ENCODE data around the gene S1PR1. TPM values are rescaled to one million over a fixed set of nuclear protein-coding genes. Genes with fewer than 3 reads are reported as not detected.

The S1PR1 gene
- total and polyA plus RNA-seq, 2 of the 13 experiments (the other 11 are each of a cell fraction or from before 2014, with no cell fraction given) = not detected

DNA sequence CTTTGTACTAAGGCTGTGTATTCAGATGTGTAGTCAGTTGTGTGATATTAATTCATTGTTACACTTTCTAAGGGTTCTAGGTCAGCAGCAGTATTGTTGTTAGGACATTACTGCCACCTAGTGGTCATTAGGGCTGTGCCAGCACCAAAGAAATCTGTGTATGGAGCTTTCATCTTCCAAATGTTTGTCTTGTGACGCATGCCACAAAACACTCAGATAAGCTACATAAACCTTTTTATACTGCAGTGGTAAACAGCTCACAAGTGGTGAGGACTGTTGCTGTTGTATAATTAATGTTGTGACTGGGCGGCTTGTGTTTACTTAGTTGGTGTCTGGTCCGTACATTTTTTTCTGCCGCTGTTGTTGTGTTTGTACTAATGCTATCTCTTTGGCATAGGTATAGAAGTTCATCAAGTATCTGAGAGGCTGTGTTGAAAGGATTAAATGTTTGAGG lies 51.7 kb downstream of the S1PR1 start (continued):
- TF ChIP-seq PAXIP1 (CRISPR knock-in tag; conservative IDR thresholded peaks at IDR 0.05) (0 out of 2 replicates have a peak, but pooled peaks have one; percentile 33), HNRNPK (IDR thresholded peaks at IDR 0.05; ENCODE audit: low read depth, low read length, poor library complexity, severe bottlenecking) (no peak), NRL (CRISPR knock-in tag; IDR thresholded peaks at IDR 0.05; ENCODE audit: borderline replicate concordance) (no peak), SAP130 (CRISPR knock-in tag; IDR thresholded peaks at IDR 0.05; ENCODE audit: low read depth) (peak; percentile 49; the same call in 1 of the 2 replicates), MIER3 (CRISPR knock-in tag; IDR thresholded peaks at IDR 0.05; ENCODE audit: borderline replicate concordance) (0 out of 2 replicates have a peak, but pooled peaks have one; percentile 23), BRD4 (CRISPR knock-in tag; IDR thresholded peaks at IDR 0.05) (no peak), NFKB2 (CRISPR knock-in tag; IDR thresholded peaks at IDR 0.05; ENCODE audit: borderline replicate concordance) (no peak), ZNF17 (CRISPR knock-in tag; IDR thresholded peaks at IDR 0.05) (no peak), GATAD1 (CRISPR knock-in tag; IDR thresholded peaks at IDR 0.05) (0 out of 2 replicates have a peak, but pooled peaks have one; percentile 33), ZFP37 (CRISPR knock-in tag; IDR thresholded peaks at IDR 0.05; ENCODE audit: borderline replicate concordance) (no peak), FOXA3 (CRISPR knock-in tag; IDR thresholded peaks at IDR 0.05) (peak; percentile 85), DNMT3B (CRISPR knock-in tag; conservative IDR thresholded peaks at IDR 0.05) (0 out of 2 replicates have a peak, but pooled peaks have one; percentile 62), NFIC (IDR thresholded peaks at IDR 0.05; ENCODE audit: low read length) (no peak; the same call in 1 of the 2 replicates), ZKSCAN5 (CRISPR knock-in tag; IDR thresholded peaks at IDR 0.05) (no peak), ZNF549 (CRISPR knock-in tag; IDR thresholded peaks at IDR 0.05) (no peak), ZNF468 (CRISPR knock-in tag; IDR thresholded peaks at IDR 0.05) (no peak), ZNF614 (CRISPR knock-in tag; IDR thresholded peaks at IDR 0.05; ENCODE audit: borderline replicate concordance) (peak; percentile 21; the same call in 1 of the 2 replicates), GFI1 (CRISPR knock-in tag; IDR thresholded peaks at IDR 0.05; ENCODE audit: borderline replicate concordance) (peak; percentile 68; the same call in 1 of the 2 replicates), BHLHE40 (IDR thresholded peaks at IDR 0.05; ENCODE audit: low read length) (peak; percentile 40; the same call in 1 of the 2 replicates), HNF4A (CRISPR knock-in tag; IDR thresholded peaks at IDR 0.05) (0 out of 2 replicates have a peak, but pooled peaks have one; percentile 15)
- TF ChIP-seq, protein P1, sequence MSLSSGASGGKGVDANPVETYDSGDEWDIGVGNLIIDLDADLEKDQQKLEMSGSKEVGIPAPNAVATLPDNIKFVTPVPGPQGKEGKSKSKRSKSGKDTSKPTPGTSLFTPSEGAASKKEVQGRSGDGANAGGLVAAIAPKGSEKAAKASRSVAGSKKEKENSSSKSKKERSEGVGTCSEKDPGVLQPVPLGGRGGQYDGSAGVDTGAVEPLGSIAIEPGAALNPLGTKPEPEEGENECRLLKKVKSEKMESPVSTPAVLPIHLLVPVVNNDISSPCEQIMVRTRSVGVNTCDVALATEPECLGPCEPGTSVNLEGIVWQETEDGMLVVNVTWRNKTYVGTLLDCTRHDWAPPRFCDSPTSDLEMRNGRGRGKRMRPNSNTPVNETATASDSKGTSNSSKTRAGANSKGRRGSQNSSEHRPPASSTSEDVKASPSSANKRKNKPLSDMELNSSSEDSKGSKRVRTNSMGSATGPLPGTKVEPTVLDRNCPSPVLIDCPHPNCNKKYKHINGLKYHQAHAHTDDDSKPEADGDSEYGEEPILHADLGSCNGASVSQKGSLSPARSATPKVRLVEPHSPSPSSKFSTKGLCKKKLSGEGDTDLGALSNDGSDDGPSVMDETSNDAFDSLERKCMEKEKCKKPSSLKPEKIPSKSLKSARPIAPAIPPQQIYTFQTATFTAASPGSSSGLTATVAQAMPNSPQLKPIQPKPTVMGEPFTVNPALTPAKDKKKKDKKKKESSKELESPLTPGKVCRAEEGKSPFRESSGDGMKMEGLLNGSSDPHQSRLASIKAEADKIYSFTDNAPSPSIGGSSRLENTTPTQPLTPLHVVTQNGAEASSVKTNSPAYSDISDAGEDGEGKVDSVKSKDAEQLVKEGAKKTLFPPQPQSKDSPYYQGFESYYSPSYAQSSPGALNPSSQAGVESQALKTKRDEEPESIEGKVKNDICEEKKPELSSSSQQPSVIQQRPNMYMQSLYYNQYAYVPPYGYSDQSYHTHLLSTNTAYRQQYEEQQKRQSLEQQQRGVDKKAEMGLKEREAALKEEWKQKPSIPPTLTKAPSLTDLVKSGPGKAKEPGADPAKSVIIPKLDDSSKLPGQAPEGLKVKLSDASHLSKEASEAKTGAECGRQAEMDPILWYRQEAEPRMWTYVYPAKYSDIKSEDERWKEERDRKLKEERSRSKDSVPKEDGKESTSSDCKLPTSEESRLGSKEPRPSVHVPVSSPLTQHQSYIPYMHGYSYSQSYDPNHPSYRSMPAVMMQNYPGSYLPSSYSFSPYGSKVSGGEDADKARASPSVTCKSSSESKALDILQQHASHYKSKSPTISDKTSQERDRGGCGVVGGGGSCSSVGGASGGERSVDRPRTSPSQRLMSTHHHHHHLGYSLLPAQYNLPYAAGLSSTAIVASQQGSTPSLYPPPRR (CRISPR knock-in tag; IDR thresholded peaks at IDR 0.05; ENCODE audit: borderline replicate concordance) = peak; percentile 26; the same call in 1 of the 2 replicates
- TF ChIP-seq, protein P2, sequence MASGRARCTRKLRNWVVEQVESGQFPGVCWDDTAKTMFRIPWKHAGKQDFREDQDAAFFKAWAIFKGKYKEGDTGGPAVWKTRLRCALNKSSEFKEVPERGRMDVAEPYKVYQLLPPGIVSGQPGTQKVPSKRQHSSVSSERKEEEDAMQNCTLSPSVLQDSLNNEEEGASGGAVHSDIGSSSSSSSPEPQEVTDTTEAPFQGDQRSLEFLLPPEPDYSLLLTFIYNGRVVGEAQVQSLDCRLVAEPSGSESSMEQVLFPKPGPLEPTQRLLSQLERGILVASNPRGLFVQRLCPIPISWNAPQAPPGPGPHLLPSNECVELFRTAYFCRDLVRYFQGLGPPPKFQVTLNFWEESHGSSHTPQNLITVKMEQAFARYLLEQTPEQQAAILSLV (CRISPR knock-in tag; IDR thresholded peaks at IDR 0.05; ENCODE audit: borderline replicate concordance) = no peak
